ENCODE results near the gene GPR17. TPM values are rescaled to one million over a fixed set of nuclear protein-coding genes. Genes with fewer than 3 reads are reported as not detected.

Gene GPR17
- total RNA-seq, 1 experiment from 2014 or later: not detected

- in situ Hi-C loops (cut with HindIII; ENCODE audit: low pct_unique_long_range_greater_than_20kb, low sequenced_read_pairs): no loop called here
- DNase-seq (ENCODE audit: low read depth, low spot score): no peak
Observed at GRCh38 chr2:127636248-127637235, 9.4 kb upstream of the GPR17 start.

GRCh38 chr2:127637236-127637630 is 8.7 kb upstream of the GPR17 start:
- DNase-seq (ENCODE audit: low read depth, low spot score): no peak
- in situ Hi-C loops (cut with HindIII; ENCODE audit: low pct_unique_long_range_greater_than_20kb, low sequenced_read_pairs): no loop called here

GRCh38 chr2:127637725-127638252 is 8.2 kb upstream of the GPR17 start:
- in situ Hi-C loops (cut with HindIII; ENCODE audit: low pct_unique_long_range_greater_than_20kb, low sequenced_read_pairs): no loop called here
- peak; percentile 38 for DNase-seq (ENCODE audit: low read depth, low spot score)

GRCh38 chr2:127638361-127639110 is 7.4 kb upstream of the GPR17 start:
- in situ Hi-C loops (cut with HindIII; ENCODE audit: low pct_unique_long_range_greater_than_20kb, low sequenced_read_pairs): no loop called here
- DNase-seq (ENCODE audit: low read depth, low spot score): no peak

GRCh38 chr2:127639111-127639474 is 6.9 kb upstream of the GPR17 start:
- in situ Hi-C loops (cut with HindIII; ENCODE audit: low pct_unique_long_range_greater_than_20kb, low sequenced_read_pairs): no loop called here
- no peak for DNase-seq (ENCODE audit: low read depth, low spot score)

GRCh38 chr2:127640082-127641072 is 5.6 kb upstream of the GPR17 start:
- DNase-seq (ENCODE audit: low read depth, low spot score): peak; percentile 11
- in situ Hi-C loops (cut with HindIII; ENCODE audit: low pct_unique_long_range_greater_than_20kb, low sequenced_read_pairs): no loop called here

GRCh38 chr2:127641133-127641532 is 4.8 kb upstream of the GPR17 start:
- DNase-seq (ENCODE audit: low read depth, low spot score): no peak
- in situ Hi-C loops (cut with HindIII; ENCODE audit: low pct_unique_long_range_greater_than_20kb, low sequenced_read_pairs): no loop called here

GRCh38 chr2:127641846-127642507 is 4.0 kb upstream of the GPR17 start:
- DNase-seq (ENCODE audit: low read depth, low spot score): no peak
- in situ Hi-C loops (cut with HindIII; ENCODE audit: low pct_unique_long_range_greater_than_20kb, low sequenced_read_pairs): no loop called here

GRCh38 chr2:127642706-127643438 is 3.1 kb upstream of the GPR17 start:
- in situ Hi-C loops (cut with HindIII; ENCODE audit: low pct_unique_long_range_greater_than_20kb, low sequenced_read_pairs): no loop called here
- DNase-seq (ENCODE audit: low read depth, low spot score): no peak

GRCh38 chr2:127643439-127644065 is 2.4 kb upstream of the GPR17 start:
- DNase-seq (ENCODE audit: low read depth, low spot score): no peak
- in situ Hi-C loops (cut with HindIII; ENCODE audit: low pct_unique_long_range_greater_than_20kb, low sequenced_read_pairs): no loop called here

GRCh38 chr2:127644066-127645025 is 1.6 kb upstream of the GPR17 start:
- DNase-seq (ENCODE audit: low read depth, low spot score): no peak
- in situ Hi-C loops (cut with HindIII; ENCODE audit: low pct_unique_long_range_greater_than_20kb, low sequenced_read_pairs): no loop called here

GRCh38 chr2:127645026-127645394 is 943 bp upstream of the GPR17 start:
- DNase-seq (ENCODE audit: low read depth, low spot score): no peak
- in situ Hi-C loops (cut with HindIII; ENCODE audit: low pct_unique_long_range_greater_than_20kb, low sequenced_read_pairs): no loop called here

GRCh38 chr2:127646487-127647241 is 711 bp downstream of the GPR17 start:
- in situ Hi-C loops (cut with HindIII; ENCODE audit: low pct_unique_long_range_greater_than_20kb, low sequenced_read_pairs): no loop called here
- DNase-seq (ENCODE audit: low read depth, low spot score): no peak
